ENCODE data around the gene SLC47A2. TPM values are rescaled to one million over a fixed set of nuclear protein-coding genes. Genes with fewer than 3 reads are reported as not detected.
"Not testable (repeated sequence)": the region's sequence is repeated elsewhere in the genome, so short reads cannot be mapped to it uniquely, and the experiment has no call there.

The SLC47A2 gene, protein sequence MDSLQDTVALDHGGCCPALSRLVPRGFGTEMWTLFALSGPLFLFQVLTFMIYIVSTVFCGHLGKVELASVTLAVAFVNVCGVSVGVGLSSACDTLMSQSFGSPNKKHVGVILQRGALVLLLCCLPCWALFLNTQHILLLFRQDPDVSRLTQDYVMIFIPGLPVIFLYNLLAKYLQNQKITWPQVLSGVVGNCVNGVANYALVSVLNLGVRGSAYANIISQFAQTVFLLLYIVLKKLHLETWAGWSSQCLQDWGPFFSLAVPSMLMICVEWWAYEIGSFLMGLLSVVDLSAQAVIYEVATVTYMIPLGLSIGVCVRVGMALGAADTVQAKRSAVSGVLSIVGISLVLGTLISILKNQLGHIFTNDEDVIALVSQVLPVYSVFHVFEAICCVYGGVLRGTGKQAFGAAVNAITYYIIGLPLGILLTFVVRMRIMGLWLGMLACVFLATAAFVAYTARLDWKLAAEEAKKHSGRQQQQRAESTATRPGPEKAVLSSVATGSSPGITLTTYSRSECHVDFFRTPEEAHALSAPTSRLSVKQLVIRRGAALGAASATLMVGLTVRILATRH
- total RNA-seq (not detected), polyA plus RNA-seq (not detected)

DNA sequence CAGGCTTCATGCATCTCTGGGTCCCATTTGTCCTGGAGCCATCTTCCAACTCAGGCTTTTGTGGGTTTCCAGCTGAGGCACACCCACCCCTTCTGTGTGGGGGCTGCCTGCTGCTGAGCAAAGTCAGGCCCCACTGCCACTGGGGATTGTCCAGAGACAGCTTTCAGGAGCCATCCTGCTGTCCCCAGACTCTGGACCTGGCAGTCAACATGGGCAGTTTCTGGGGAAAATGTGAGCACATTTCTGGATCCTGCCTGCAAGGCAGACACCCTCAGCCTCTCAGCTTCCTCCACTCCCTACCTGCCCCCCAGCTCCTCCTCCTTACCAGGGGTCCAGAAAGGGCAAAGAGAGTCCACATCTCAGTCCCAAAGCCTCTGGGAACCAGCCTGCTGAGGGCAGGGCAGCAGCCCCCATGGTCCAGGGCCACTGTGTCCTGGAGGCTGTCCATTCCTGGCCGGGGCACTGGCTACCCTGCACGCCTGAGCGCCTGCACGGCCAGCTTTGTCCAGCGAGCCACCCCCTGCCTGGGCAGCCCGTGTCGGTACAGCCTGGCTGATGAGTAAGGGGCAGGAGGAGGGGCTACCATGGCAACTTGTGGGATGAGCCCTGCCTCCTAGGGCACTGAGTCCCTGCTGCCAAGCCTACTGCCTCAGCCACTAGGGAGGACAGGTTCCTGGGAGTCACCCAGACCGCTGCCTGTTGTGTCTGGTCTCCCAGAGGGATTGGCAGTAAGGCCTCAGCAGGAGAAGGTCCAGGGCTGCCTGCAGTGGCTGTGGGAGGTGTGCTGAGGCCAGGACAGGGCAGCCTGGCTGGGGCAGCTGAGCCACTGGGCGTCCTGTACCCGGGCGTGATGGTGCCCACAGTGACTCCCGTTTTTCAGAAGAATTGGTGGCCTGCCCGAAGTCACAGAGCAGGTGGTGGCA is at the start of gene SLC47A2:
Gene SLC47A2 (minus strand): TSS at position 477 of the 923 bp plus-strand sequence. CDS start 29 bp downstream, at position 448.
- H3K4me3 ChIP-seq (ENCODE audit: low read depth, low read length): no peak within 1 kb of the TSS
- no peaks in the 10 kb centered on the region for H3K4me1 ChIP-seq (ENCODE audit: control insufficient read depth, insufficient read depth, low read length, poor library complexity, severe bottlenecking)
- Mint-ChIP-seq H3K27me3 (peaks cover 4% of the 10 kb centered on the region), H3K4me1 (peaks cover 0 to 10% (median 5%) of the 10 kb centered on the region in 4 donors), H3K27ac (peak within 1 kb of the TSS in 1 of 3 donors; percentile 32), H3K4me3 (peak within 1 kb of the TSS in 1 of 4 donors; percentile 43), H3K9me3 (peaks cover 0 to 2% (median 0%) of the 10 kb centered on the region in 7 donors), H3K36me3 (no peaks in the 10 kb centered on the region)
- H3K36me3 ChIP-seq (ENCODE audit: control insufficient read depth, insufficient read depth, low read length): no peaks in the 10 kb centered on the region
- no peaks in the 10 kb centered on the region for H3K9me3 ChIP-seq (ENCODE audit: control insufficient read depth in 2 of 2, low read length in 2 of 2)
- no peak within 1 kb of the TSS for H3K27ac ChIP-seq (ENCODE audit: insufficient read depth, low read length, poor library complexity, severe bottlenecking)
- DNase-seq (no peak), ATAC-seq (ENCODE audit: low read depth in 2 of 2) (no peak)
- H3K27me3 ChIP-seq (ENCODE audit: control insufficient read depth, insufficient read depth, low read length): no peaks in the 10 kb centered on the region

DNA sequence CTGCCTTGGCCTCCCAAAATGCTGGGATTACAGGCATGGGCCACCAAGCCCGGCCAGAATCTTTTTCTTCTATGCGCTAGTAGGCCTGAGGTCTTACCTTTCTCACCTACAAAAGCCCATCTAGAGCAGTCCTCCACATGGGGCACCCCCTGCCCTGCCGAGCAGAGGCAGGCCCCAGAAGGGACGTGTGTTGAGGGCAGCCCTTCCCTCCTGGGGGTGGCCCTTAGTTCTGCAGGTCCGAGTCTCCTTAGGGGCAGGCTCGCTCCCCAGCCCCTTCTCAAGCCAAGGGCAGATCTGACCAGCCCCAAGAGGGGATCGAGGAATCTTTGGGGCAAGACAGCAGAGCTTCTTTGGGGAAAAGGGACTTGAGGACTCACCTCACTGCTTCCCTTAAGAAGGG is 49.6 kb upstream of the SLC47A2 start:
- Mint-ChIP-seq H3K27me3 (peaks cover 4% of the 10 kb centered on the region), H3K4me1 (peaks cover 9 to 41% (median 28%) of the 10 kb centered on the region in 4 donors), H3K27ac (no peak overlapping the region), H3K4me3 (no peak overlapping the region), H3K9me3 (no peaks in the 10 kb centered on the region), H3K36me3 (no peaks in the 10 kb centered on the region)
- no peaks in the 10 kb centered on the region for H3K36me3 ChIP-seq (ENCODE audit: control insufficient read depth, insufficient read depth, low read length)
- no peak for ATAC-seq (ENCODE audit: low read depth in 2 of 2)
- no peak overlapping the region for H3K27ac ChIP-seq (ENCODE audit: insufficient read depth, low read length, poor library complexity, severe bottlenecking)
- DNase-seq: no peak
- no peak overlapping the region for H3K4me3 ChIP-seq (ENCODE audit: low read depth, low read length)
- no peaks in the 10 kb centered on the region for H3K9me3 ChIP-seq (ENCODE audit: control insufficient read depth in 2 of 2, low read length in 2 of 2)
- H3K27me3 ChIP-seq (ENCODE audit: control insufficient read depth, insufficient read depth, low read length): no peaks in the 10 kb centered on the region
- H3K4me1 ChIP-seq (ENCODE audit: control insufficient read depth, insufficient read depth, low read length, poor library complexity, severe bottlenecking): peaks cover 37% of the 10 kb centered on the region

DNA sequence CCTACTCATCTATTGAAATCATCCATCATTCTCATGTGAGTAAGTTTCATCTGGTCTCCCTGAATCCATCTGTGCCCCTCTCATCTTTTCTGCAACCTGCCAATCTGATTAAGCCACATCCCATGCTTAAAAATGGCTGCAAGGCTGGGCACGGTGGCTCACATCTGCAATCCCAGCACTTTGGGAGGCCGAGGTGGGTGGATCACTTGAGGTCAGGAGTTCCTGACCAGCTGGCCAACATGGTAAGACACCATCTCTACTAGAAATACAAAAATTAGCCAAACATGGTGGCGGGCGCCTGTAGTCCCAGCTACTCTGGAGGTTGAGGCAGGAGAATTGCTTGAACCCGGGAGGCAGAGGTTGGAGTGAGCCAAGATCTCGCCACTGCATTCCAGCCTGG is 47.6 kb upstream of the SLC47A2 start:
- H3K4me3 Mint-ChIP-seq; H3K4me3 ChIP-seq (ENCODE audit: low read depth, low read length): not testable (repeated sequence)

DNA sequence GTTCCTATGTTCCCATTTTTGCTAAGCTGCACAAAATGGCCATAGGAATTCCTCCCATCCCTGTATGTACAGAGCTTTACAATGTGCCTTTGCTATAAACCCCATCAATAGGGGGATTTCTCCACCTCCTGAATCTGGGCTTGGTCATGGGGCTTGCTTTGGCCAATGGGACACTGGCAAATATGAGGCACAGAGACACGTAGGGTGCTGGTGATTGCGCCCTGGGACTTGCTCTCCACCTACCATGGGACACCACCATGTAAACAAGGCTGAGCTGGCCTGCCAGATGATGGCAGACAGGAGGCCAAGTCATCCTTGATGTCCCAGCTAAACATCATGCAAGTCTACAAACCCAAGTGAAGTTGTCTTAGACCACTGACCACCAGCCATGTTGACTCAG is 47.0 kb upstream of the SLC47A2 start:
- Mint-ChIP-seq H3K4me1 (peaks cover 9 to 31% (median 19%) of the 10 kb centered on the region in 4 donors), H3K4me3 (no peak overlapping the region), H3K27ac (peak overlapping the region in 1 of 3 donors; percentile 36), H3K27me3 (peaks cover 17% of the 10 kb centered on the region), H3K36me3 (no peaks in the 10 kb centered on the region), H3K9me3 (no peaks in the 10 kb centered on the region)
- Histone ChIP-seq H3K27me3 (ENCODE audit: control insufficient read depth, insufficient read depth, low read length) (no peaks in the 10 kb centered on the region), H3K27ac (ENCODE audit: insufficient read depth, low read length, poor library complexity, severe bottlenecking) (no peak overlapping the region), H3K9me3 (ENCODE audit: control insufficient read depth in 2 of 2, low read length in 2 of 2) (no peaks in the 10 kb centered on the region), H3K36me3 (ENCODE audit: control insufficient read depth, insufficient read depth, low read length) (no peaks in the 10 kb centered on the region), H3K4me3 (ENCODE audit: low read depth, low read length) (no peak overlapping the region), H3K4me1 (ENCODE audit: control insufficient read depth, insufficient read depth, low read length, poor library complexity, severe bottlenecking) (peaks cover 21% of the 10 kb centered on the region)
- no peak for ATAC-seq (ENCODE audit: low read depth in 2 of 2)
- no peak for DNase-seq

More for the DNA sequence above, 47.6 kb upstream of the SLC47A2 start:
- H3K4me1 ChIP-seq (ENCODE audit: control insufficient read depth, insufficient read depth, low read length, poor library complexity, severe bottlenecking): peaks cover 23% of the 10 kb centered on the region
- DNase-seq; H3K9me3 ChIP-seq (ENCODE audit: control insufficient read depth in 2 of 2, low read length in 2 of 2); ATAC-seq (ENCODE audit: low read depth in 2 of 2); H3K36me3 Mint-ChIP-seq; H3K27ac ChIP-seq (ENCODE audit: insufficient read depth, low read length, poor library complexity, severe bottlenecking); H3K36me3 ChIP-seq (ENCODE audit: control insufficient read depth, insufficient read depth, low read length); H3K27ac Mint-ChIP-seq; H3K27me3 ChIP-seq (ENCODE audit: control insufficient read depth, insufficient read depth, low read length); H3K9me3 Mint-ChIP-seq: not testable (repeated sequence)
- peaks cover 12% of the 10 kb centered on the region for H3K27me3 Mint-ChIP-seq
- peaks cover 9 to 31% (median 19%) of the 10 kb centered on the region in 4 donors for H3K4me1 Mint-ChIP-seq

DNA sequence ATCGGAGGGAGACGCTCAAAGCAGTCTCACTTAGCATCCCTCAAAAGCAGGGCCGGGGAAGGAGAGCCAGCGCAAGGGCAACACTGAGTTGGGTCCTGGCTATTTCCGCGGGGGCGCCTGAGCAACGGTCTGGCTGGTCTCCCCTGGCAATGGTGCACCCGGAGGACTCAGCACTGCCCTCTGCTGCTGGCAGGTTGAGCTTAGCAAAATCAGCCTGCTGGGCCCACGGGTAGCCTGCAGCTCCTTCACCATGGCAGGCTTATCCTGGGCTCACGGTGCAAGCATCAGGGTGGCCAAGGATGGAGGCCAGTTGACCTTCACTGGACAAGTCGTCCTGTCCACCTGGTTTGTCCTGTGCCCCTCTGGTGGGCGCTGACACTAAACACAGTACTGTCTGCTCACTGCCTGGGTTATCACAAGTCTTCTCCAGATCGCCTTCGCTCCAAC is 46.2 kb upstream of the SLC47A2 start:
- Histone ChIP-seq H3K27me3 (ENCODE audit: control insufficient read depth, insufficient read depth, low read length) (no peaks in the 10 kb centered on the region), H3K36me3 (ENCODE audit: control insufficient read depth, insufficient read depth, low read length) (no peaks in the 10 kb centered on the region), H3K9me3 (ENCODE audit: control insufficient read depth in 2 of 2, low read length in 2 of 2) (no peaks in the 10 kb centered on the region), H3K4me1 (ENCODE audit: control insufficient read depth, insufficient read depth, low read length, poor library complexity, severe bottlenecking) (peaks cover 13% of the 10 kb centered on the region), H3K4me3 (ENCODE audit: low read depth, low read length) (no peak overlapping the region), H3K27ac (ENCODE audit: insufficient read depth, low read length, poor library complexity, severe bottlenecking) (no peak overlapping the region)
- no peak overlapping the region for H3K4me3 Mint-ChIP-seq
- peaks cover 17% of the 10 kb centered on the region for H3K27me3 Mint-ChIP-seq
- H3K9me3 Mint-ChIP-seq: no peaks in the 10 kb centered on the region
- peaks cover 1 to 23% (median 10%) of the 10 kb centered on the region in 4 donors for H3K4me1 Mint-ChIP-seq
- DNase-seq (peak; percentile 32 to 64 (median 34)), ATAC-seq (ENCODE audit: low read depth in 2 of 2) (peak; percentile 45 to 52)
- H3K36me3 Mint-ChIP-seq: no peaks in the 10 kb centered on the region
- no peak overlapping the region for H3K27ac Mint-ChIP-seq

DNA sequence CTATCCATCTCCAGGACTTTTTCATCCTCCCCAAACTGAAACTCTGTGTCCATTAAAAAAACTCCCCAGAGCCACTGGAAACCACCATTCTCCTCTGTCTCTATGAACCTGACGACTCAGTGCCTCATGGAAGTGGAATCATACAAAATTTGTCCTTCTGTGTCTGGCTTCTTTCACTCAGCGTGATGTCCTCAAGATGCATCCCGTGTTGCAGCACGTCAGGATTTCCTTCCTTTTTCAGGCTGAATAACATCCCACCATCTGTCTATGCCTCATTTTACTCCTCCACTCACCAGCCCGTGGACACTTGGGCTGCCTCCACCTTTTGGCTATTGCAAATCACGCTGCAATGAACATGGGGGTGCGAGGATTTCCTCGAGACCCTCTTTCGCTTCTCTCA is 44.4 kb upstream of the SLC47A2 start:
- peaks cover 0 to 16% (median 2%) of the 10 kb centered on the region in 4 donors for H3K4me1 Mint-ChIP-seq
- no peaks in the 10 kb centered on the region for H3K9me3 Mint-ChIP-seq
- no peak for DNase-seq
- H3K36me3 Mint-ChIP-seq: no peaks in the 10 kb centered on the region
- H3K27me3 Mint-ChIP-seq: peaks cover 27% of the 10 kb centered on the region
- Histone ChIP-seq H3K4me3 (ENCODE audit: low read depth, low read length) (no peak overlapping the region), H3K9me3 (ENCODE audit: control insufficient read depth in 2 of 2, low read length in 2 of 2) (no peaks in the 10 kb centered on the region), H3K36me3 (ENCODE audit: control insufficient read depth, insufficient read depth, low read length) (no peaks in the 10 kb centered on the region), H3K4me1 (ENCODE audit: control insufficient read depth, insufficient read depth, low read length, poor library complexity, severe bottlenecking) (no peaks in the 10 kb centered on the region), H3K27ac (ENCODE audit: insufficient read depth, low read length, poor library complexity, severe bottlenecking) (no peak overlapping the region), H3K27me3 (ENCODE audit: control insufficient read depth, insufficient read depth, low read length) (no peaks in the 10 kb centered on the region)
- peak overlapping the region in 1 of 3 donors; percentile 73 for H3K27ac Mint-ChIP-seq
- ATAC-seq (ENCODE audit: low read depth in 2 of 2): no peak
- no peak overlapping the region for H3K4me3 Mint-ChIP-seq

All from CD4-positive, CD25-positive, alpha-beta regulatory T cell (primary cell).